H1 (cell line): ENCODE results near the gene TJP3.

Source experiments
- EP300 ChIP-seq, 2 experiments: IDR thresholded peaks; 1 replicate in 1 of 2; 2 replicates in 1 of 2; pipeline ENCODE4 v1.6.1; 2011 to 2012; ENCODE audit warnings: low read depth in 2 of 2, low read length in 2 of 2, mild to moderate bottlenecking in 2 of 2, borderline replicate concordance in 1 of 2, inconsistent platforms in 1 of 2, moderate library complexity in 1 of 2
- FOSL1 ChIP-seq: IDR thresholded peaks from 2 replicates; pipeline ENCODE4 v1.6.1; 2011; ENCODE audit warnings: mild to moderate bottlenecking, low read depth, low read length, moderate library complexity; ENCODE audit not compliant: insufficient read depth
- POLR2A ChIP-seq, 2 experiments: IDR thresholded peaks; 1 replicate in 1 of 2; 2 replicates in 1 of 2; pipeline ENCODE4 v1.6.1; 2011; ENCODE audit warnings: low read depth in 2 of 2, low read length in 2 of 2, mild to moderate bottlenecking in 2 of 2; ENCODE audit errors: control extremely low read depth in 1 of 2
- TF ChIP-seq, protein P1 (sequence below), 3 experiments: IDR thresholded peaks; 1 replicate in 2 of 3; 2 replicates in 1 of 3; pipeline versions ENCODE4 v1.5.1 to v1.6.1; 2011; ENCODE audit warnings: low read length in 3 of 3, mild to moderate bottlenecking in 3 of 3, inconsistent platforms in 2 of 3, low read depth in 1 of 3, moderate library complexity in 1 of 3; ENCODE audit not compliant: insufficient read depth in 1 of 3; ENCODE audit errors: control extremely low read depth in 1 of 3
- TF ChIP-seq, protein P2 (sequence below): IDR thresholded peaks from 2 replicates; pipeline ENCODE4 v1.6.1; 2012; ENCODE audit warnings: inconsistent platforms
- TF ChIP-seq, protein P3 (sequence below): IDR thresholded peaks from 2 replicates; pipeline ENCODE4 v1.6.1; 2012; ENCODE audit warnings: inconsistent platforms

DNA sequence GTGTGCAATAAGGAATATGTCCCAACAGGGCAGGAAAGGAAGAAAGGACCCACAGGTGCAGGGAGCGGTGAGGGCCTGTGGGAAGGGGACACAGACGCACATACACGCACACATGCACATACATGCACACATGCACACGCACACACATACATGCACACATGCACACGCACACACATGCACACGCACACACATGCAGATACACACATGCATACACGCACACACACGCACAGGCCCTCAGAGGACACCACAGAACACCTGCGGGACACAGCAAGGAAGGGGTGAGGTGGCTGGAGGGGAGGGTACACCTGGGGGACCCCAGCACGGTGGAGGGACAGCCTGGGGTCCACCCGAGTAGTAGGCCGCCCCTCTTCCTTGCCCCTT, 20.8 kb upstream of the TJP3 start:
- TF ChIP-seq EP300 (IDR thresholded peaks at IDR 0.05; ENCODE audit: borderline replicate concordance in 1 of 2, low read depth in 2 of 2, low read length in 2 of 2): no peak
- TF ChIP-seq POLR2A (IDR thresholded peaks at IDR 0.05; ENCODE audit: control extremely low read depth in 1 of 2, low read depth in 2 of 2, low read length in 2 of 2): no peak
- TF ChIP-seq FOSL1: no peak
- TF ChIP-seq, protein P1, sequence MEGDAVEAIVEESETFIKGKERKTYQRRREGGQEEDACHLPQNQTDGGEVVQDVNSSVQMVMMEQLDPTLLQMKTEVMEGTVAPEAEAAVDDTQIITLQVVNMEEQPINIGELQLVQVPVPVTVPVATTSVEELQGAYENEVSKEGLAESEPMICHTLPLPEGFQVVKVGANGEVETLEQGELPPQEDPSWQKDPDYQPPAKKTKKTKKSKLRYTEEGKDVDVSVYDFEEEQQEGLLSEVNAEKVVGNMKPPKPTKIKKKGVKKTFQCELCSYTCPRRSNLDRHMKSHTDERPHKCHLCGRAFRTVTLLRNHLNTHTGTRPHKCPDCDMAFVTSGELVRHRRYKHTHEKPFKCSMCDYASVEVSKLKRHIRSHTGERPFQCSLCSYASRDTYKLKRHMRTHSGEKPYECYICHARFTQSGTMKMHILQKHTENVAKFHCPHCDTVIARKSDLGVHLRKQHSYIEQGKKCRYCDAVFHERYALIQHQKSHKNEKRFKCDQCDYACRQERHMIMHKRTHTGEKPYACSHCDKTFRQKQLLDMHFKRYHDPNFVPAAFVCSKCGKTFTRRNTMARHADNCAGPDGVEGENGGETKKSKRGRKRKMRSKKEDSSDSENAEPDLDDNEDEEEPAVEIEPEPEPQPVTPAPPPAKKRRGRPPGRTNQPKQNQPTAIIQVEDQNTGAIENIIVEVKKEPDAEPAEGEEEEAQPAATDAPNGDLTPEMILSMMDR (IDR thresholded peaks at IDR 0.05; ENCODE audit: control extremely low read depth in 1 of 3, insufficient read depth in 1 of 3, low read depth in 1 of 3, low read length in 3 of 3): no peak
- TF ChIP-seq, protein P2, sequence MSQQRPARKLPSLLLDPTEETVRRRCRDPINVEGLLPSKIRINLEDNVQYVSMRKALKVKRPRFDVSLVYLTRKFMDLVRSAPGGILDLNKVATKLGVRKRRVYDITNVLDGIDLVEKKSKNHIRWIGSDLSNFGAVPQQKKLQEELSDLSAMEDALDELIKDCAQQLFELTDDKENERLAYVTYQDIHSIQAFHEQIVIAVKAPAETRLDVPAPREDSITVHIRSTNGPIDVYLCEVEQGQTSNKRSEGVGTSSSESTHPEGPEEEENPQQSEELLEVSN: no peak
- TF ChIP-seq, protein P3, sequence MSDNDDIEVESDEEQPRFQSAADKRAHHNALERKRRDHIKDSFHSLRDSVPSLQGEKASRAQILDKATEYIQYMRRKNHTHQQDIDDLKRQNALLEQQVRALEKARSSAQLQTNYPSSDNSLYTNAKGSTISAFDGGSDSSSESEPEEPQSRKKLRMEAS: no peak
